HEK293 (cell line): ENCODE results near the gene COP1.

Source experiments
- GFI1B ChIP-seq: fragments of 450-650 bp; formaldehyde crosslinking; IDR thresholded peaks from 2 replicates; pipeline ENCODE4 v1.5.1; 2016; ENCODE audit warnings: missing biosample characterization, missing genetic modification characterization
- GLI4 ChIP-seq: fragments of 450-650 bp; formaldehyde crosslinking; IDR thresholded peaks from 2 replicates; pipeline ENCODE4 v1.5.1; 2016; ENCODE audit warnings: missing biosample characterization, missing genetic modification characterization
- GLIS1 ChIP-seq: fragments of 450-650 bp; formaldehyde crosslinking; IDR thresholded peaks from 2 replicates; pipeline ENCODE4 v1.5.1; 2016; ENCODE audit warnings: missing biosample characterization, missing genetic modification characterization
- KLF16 ChIP-seq: fragments of 450-650 bp; formaldehyde crosslinking; IDR thresholded peaks from 2 replicates; pipeline ENCODE4 v1.5.1; 2017; ENCODE audit warnings: missing biosample characterization, missing genetic modification characterization
- MEIS1 ChIP-seq: sonication (generic); formaldehyde crosslinking; IDR thresholded peaks from 2 replicates; pipeline ENCODE4 v1.8.1; 2022; ENCODE audit warnings: missing genetic modification reagents, mild to moderate bottlenecking, borderline replicate concordance
- SALL2 ChIP-seq: fragments of 450-650 bp; formaldehyde crosslinking; IDR thresholded peaks from 2 replicates; pipeline ENCODE4 v1.5.0; 2017; ENCODE audit warnings: missing biosample characterization, mild to moderate bottlenecking, missing genetic modification characterization, borderline replicate concordance
- SCRT2 ChIP-seq: fragments of 450-650 bp; formaldehyde crosslinking; IDR thresholded peaks from 2 replicates; pipeline ENCODE4 v1.5.1; 2016; ENCODE audit warnings: missing biosample characterization, missing genetic modification characterization
- TRIM28 ChIP-seq: IDR thresholded peaks from 2 replicates; pipeline ENCODE4 v1.6.1; 2011; ENCODE audit warnings: low read length, control low read depth, borderline replicate concordance
- ZBTB26 ChIP-seq: fragments of 450-650 bp; formaldehyde crosslinking; optimal IDR thresholded peaks from 2 replicates; pipeline ENCODE3; 2016; ENCODE audit warnings: missing biosample characterization, mild to moderate bottlenecking, missing genetic modification characterization
- ZBTB49 ChIP-seq: fragments of 450-650 bp; formaldehyde crosslinking; IDR thresholded peaks from 2 replicates; pipeline ENCODE4 v1.5.1; 2016; ENCODE audit warnings: missing biosample characterization, missing genetic modification characterization, low read depth
- ZIC2 ChIP-seq: fragments of 450-650 bp; formaldehyde crosslinking; IDR thresholded peaks from 2 replicates; pipeline ENCODE4 v1.5.1; 2016; ENCODE audit warnings: missing biosample characterization, missing genetic modification characterization
- ZNF10 ChIP-seq: fragments of 450-650 bp; formaldehyde crosslinking; IDR thresholded peaks from 2 replicates; pipeline ENCODE4 v1.5.1; 2017; ENCODE audit warnings: missing biosample characterization, missing genetic modification characterization
- ZNF157 ChIP-seq: fragments of 450-650 bp; formaldehyde crosslinking; IDR thresholded peaks from 2 replicates; pipeline ENCODE4 v1.5.1; 2016; ENCODE audit warnings: missing biosample characterization, missing genetic modification characterization
- ZNF2 ChIP-seq: fragments of 450-650 bp; formaldehyde crosslinking; IDR thresholded peaks from 2 replicates; pipeline ENCODE4 v1.5.1; 2016; ENCODE audit warnings: missing biosample characterization, missing genetic modification characterization
- ZNF202 ChIP-seq: fragments of 450-650 bp; formaldehyde crosslinking; IDR thresholded peaks from 2 replicates; pipeline ENCODE4 v1.5.1; 2016; ENCODE audit warnings: missing biosample characterization, missing genetic modification characterization, borderline replicate concordance
- ZNF239 ChIP-seq: fragments of 450-650 bp; formaldehyde crosslinking; IDR thresholded peaks from 2 replicates; pipeline ENCODE4 v1.5.1; 2016; ENCODE audit warnings: missing biosample characterization, missing genetic modification characterization
- ZNF24 ChIP-seq: fragments of 450-650 bp; formaldehyde crosslinking; IDR thresholded peaks from 2 replicates; pipeline ENCODE4 v1.5.1; 2016; ENCODE audit warnings: missing biosample characterization, missing genetic modification characterization
- ZNF266 ChIP-seq: fragments of 450-650 bp; formaldehyde crosslinking; IDR thresholded peaks from 2 replicates; pipeline ENCODE4 v1.5.1; 2016; ENCODE audit warnings: missing biosample characterization, missing genetic modification characterization, low read depth
- ZNF280C ChIP-seq: fragments of 450-650 bp; formaldehyde crosslinking; IDR thresholded peaks from 2 replicates; pipeline ENCODE4 v1.5.1; 2016; ENCODE audit warnings: missing biosample characterization, missing genetic modification characterization
- ZNF449 ChIP-seq: fragments of 450-650 bp; formaldehyde crosslinking; IDR thresholded peaks from 2 replicates; pipeline ENCODE4 v1.5.1; 2017; ENCODE audit warnings: missing biosample characterization, mild to moderate bottlenecking, missing genetic modification characterization, moderate library complexity
- ZNF501 ChIP-seq: fragments of 450-650 bp; formaldehyde crosslinking; IDR thresholded peaks from 2 replicates; pipeline ENCODE4 v1.5.1; 2016; ENCODE audit warnings: missing biosample characterization, missing genetic modification characterization
- ZNF510 ChIP-seq: fragments of 450-650 bp; formaldehyde crosslinking; IDR thresholded peaks from 2 replicates; pipeline ENCODE4 v1.5.1; 2018; ENCODE audit warnings: mild to moderate bottlenecking, missing genetic modification characterization, missing biosample characterization; ENCODE audit not compliant: insufficient replicate concordance
- ZNF558 ChIP-seq: fragments of 450-650 bp; formaldehyde crosslinking; IDR thresholded peaks from 2 replicates; pipeline ENCODE4 v1.5.1; 2016; ENCODE audit warnings: missing biosample characterization, missing genetic modification characterization
- ZNF626 ChIP-seq: fragments of 450-650 bp; sonication (Bioruptor Pico); formaldehyde crosslinking; IDR thresholded peaks from 2 replicates; pipeline ENCODE4 v1.5.1; 2018; ENCODE audit warnings: missing biosample characterization, missing genetic modification characterization, inconsistent platforms
- ZNF645 ChIP-seq: fragments of 450-650 bp; formaldehyde crosslinking; IDR thresholded peaks from 2 replicates; pipeline ENCODE4; 2016; ENCODE audit warnings: missing biosample characterization, missing genetic modification characterization
- ZNF704 ChIP-seq: fragments of 450-650 bp; formaldehyde crosslinking; IDR thresholded peaks from 2 replicates; pipeline ENCODE4 v1.5.1; 2016; ENCODE audit warnings: missing biosample characterization, missing genetic modification characterization
- ZNF776 ChIP-seq: fragments of 450-650 bp; formaldehyde crosslinking; IDR thresholded peaks from 2 replicates; pipeline ENCODE4 v1.5.0; 2017; ENCODE audit warnings: missing biosample characterization, missing genetic modification characterization, borderline replicate concordance
- ZNF777 ChIP-seq: fragments of 450-650 bp; formaldehyde crosslinking; IDR thresholded peaks from 2 replicates; pipeline ENCODE4 v1.5.1; 2017; ENCODE audit warnings: missing biosample characterization, missing genetic modification characterization, borderline replicate concordance
- ZNF830 ChIP-seq: fragments of 450-650 bp; IDR thresholded peaks from 2 replicates; pipeline ENCODE4 v1.5.0; 2018; ENCODE audit warnings: missing biosample characterization, missing genetic modification characterization, low read depth, mild to moderate bottlenecking, moderate library complexity
- ZNF837 ChIP-seq: fragments of 450-650 bp; formaldehyde crosslinking; IDR thresholded peaks from 2 replicates; pipeline ENCODE4 v1.5.1; 2016; ENCODE audit warnings: missing biosample characterization, missing genetic modification characterization

The COP1 gene

GRCh38 chr1:176206961-176207902 is at the start of gene COP1 (continued):
- TF ChIP-seq ZNF704 (tag by site-specific recombination) (no peak), SALL2 (no peak), TRIM28 (no peak), ZNF202 (no peak), ZNF24 (tag by site-specific recombination) (0 out of 2 replicates have a peak, but pooled peaks have one; percentile 38), ZNF645 (tag by site-specific recombination) (no peak), ZNF239 (tag by site-specific recombination) (no peak), ZNF10 (tag by site-specific recombination) (0 out of 2 replicates have a peak, but pooled peaks have one; percentile 24), ZNF501 (tag by site-specific recombination) (no peak; the same call in 1 of the 2 replicates), ZBTB26 (peak; percentile 98), ZNF777 (tag by site-specific recombination) (no peak), ZNF558 (tag by site-specific recombination) (no peak), KLF16 (tag by site-specific recombination) (peak; percentile 67; the same call in 1 of the 2 replicates), ZNF510 (tag by site-specific recombination) (no peak), ZNF449 (tag by site-specific recombination) (no peak), GFI1B (tag by site-specific recombination) (no peak), ZNF776 (no peak), ZNF626 (tag by site-specific recombination) (no peak), ZNF266 (no peak), ZIC2 (tag by site-specific recombination) (0 out of 2 replicates have a peak, but pooled peaks have one; percentile 43), ZBTB49 (tag by site-specific recombination) (no peak), GLIS1 (tag by site-specific recombination) (peak; percentile 67), ZNF157 (tag by site-specific recombination) (no peak), ZNF837 (tag by site-specific recombination) (no peak), ZNF2 (no peak), GLI4 (no peak), ZNF280C (tag by site-specific recombination) (no peak), SCRT2 (no peak), MEIS1 (no peak), ZNF830 (tag by site-specific recombination) (no peak)
